Activated naive CD8-positive, alpha-beta T cell (primary cell): ENCODE measurements around the gene CPNE5.

Source experiments
- H3K27ac Mint-ChIP-seq: one replicate; pipeline ENCODE4 v1.8.0; 2021; ENCODE audit warnings: mixed read lengths
- H3K27me3 Mint-ChIP-seq: one replicate; pipeline ENCODE4 v1.8.0; 2021; ENCODE audit warnings: mixed read lengths
- H3K36me3 Mint-ChIP-seq: one replicate; pipeline ENCODE4 v1.8.0; 2021; ENCODE audit warnings: mixed read lengths
- H3K4me1 Mint-ChIP-seq: one replicate; pipeline ENCODE4 v1.8.0; 2021; ENCODE audit warnings: low read depth, mixed read lengths
- H3K4me3 Mint-ChIP-seq: one replicate; pipeline ENCODE4 v1.8.0; 2021; ENCODE audit warnings: mild to moderate bottlenecking, mixed read lengths
- H3K9me3 Mint-ChIP-seq: one replicate; pipeline ENCODE4 v1.8.0; 2021; ENCODE audit warnings: low read depth, mixed read lengths

CPNE5 gene

GRCh38 chr6:36762123-36762522 lies 77.1 kb downstream of the CPNE5 start:
- Mint-ChIP-seq H3K36me3 (no peaks in the 10 kb centered on the region), H3K27me3 (no peaks in the 10 kb centered on the region), H3K9me3 (no peaks in the 10 kb centered on the region), H3K4me3 (no peak overlapping the region), H3K4me1 (peaks cover 18% of the 10 kb centered on the region), H3K27ac (no peak overlapping the region)

GRCh38 chr6:36760685-36761435 lies 78.4 kb downstream of the CPNE5 start:
- Mint-ChIP-seq H3K4me1 (peaks cover 24% of the 10 kb centered on the region), H3K27ac (no peak overlapping the region), H3K36me3 (no peaks in the 10 kb centered on the region), H3K9me3 (no peaks in the 10 kb centered on the region), H3K27me3 (no peaks in the 10 kb centered on the region), H3K4me3 (no peak overlapping the region)

GRCh38 chr6:36759148-36759759 lies 80.0 kb downstream of the CPNE5 start:
- Mint-ChIP-seq H3K4me3 (no peak overlapping the region), H3K27ac (no peak overlapping the region), H3K27me3 (no peaks in the 10 kb centered on the region), H3K4me1 (peaks cover 38% of the 10 kb centered on the region), H3K36me3 (no peaks in the 10 kb centered on the region), H3K9me3 (no peaks in the 10 kb centered on the region)

- H3K9me3 Mint-ChIP-seq: no peaks in the 10 kb centered on the region
- H3K27ac Mint-ChIP-seq: no peak overlapping the region
- H3K27me3 Mint-ChIP-seq: no peaks in the 10 kb centered on the region
- H3K36me3 Mint-ChIP-seq: no peaks in the 10 kb centered on the region
- no peak overlapping the region for H3K4me3 Mint-ChIP-seq
- peaks cover 43% of the 10 kb centered on the region for H3K4me1 Mint-ChIP-seq
Observed at GRCh38 chr6:36758516-36759147, 80.6 kb downstream of the CPNE5 start.

GRCh38 chr6:36757943-36758508 lies 81.2 kb downstream of the CPNE5 start:
- no peaks in the 10 kb centered on the region for H3K9me3 Mint-ChIP-seq
- H3K4me1 Mint-ChIP-seq: peaks cover 47% of the 10 kb centered on the region
- no peaks in the 10 kb centered on the region for H3K36me3 Mint-ChIP-seq
- peak overlapping the region; percentile 80 for H3K27ac Mint-ChIP-seq
- no peaks in the 10 kb centered on the region for H3K27me3 Mint-ChIP-seq
- no peak overlapping the region for H3K4me3 Mint-ChIP-seq

GRCh38 chr6:36757206-36757605 lies 82.0 kb downstream of the CPNE5 start:
- Mint-ChIP-seq H3K27me3 (no peaks in the 10 kb centered on the region), H3K27ac (peak overlapping the region; percentile 80), H3K36me3 (no peaks in the 10 kb centered on the region), H3K4me1 (peaks cover 53% of the 10 kb centered on the region), H3K4me3 (no peak overlapping the region), H3K9me3 (no peaks in the 10 kb centered on the region)

- Mint-ChIP-seq H3K36me3 (no peaks in the 10 kb centered on the region), H3K9me3 (no peaks in the 10 kb centered on the region), H3K4me3 (peak overlapping the region; percentile 43), H3K4me1 (peaks cover 54% of the 10 kb centered on the region), H3K27ac (peak overlapping the region; percentile 80), H3K27me3 (no peaks in the 10 kb centered on the region)
Observed at GRCh38 chr6:36756786-36757185, 82.5 kb downstream of the CPNE5 start.

GRCh38 chr6:36755435-36756348 lies 83.6 kb downstream of the CPNE5 start:
- H3K27ac Mint-ChIP-seq: peak overlapping the region; percentile 97

GRCh38 chr6:36754582-36755434 lies 84.4 kb downstream of the CPNE5 start:
- Mint-ChIP-seq H3K27me3 (no peaks in the 10 kb centered on the region), H3K9me3 (no peaks in the 10 kb centered on the region), H3K4me3 (peak overlapping the region; percentile 72), H3K36me3 (no peaks in the 10 kb centered on the region), H3K4me1 (peaks cover 55% of the 10 kb centered on the region), H3K27ac (peak overlapping the region; percentile 97)

More at GRCh38 chr6:36755435-36756348, 83.6 kb downstream of the CPNE5 start:
- H3K4me3 Mint-ChIP-seq: peak overlapping the region; percentile 72
- no peaks in the 10 kb centered on the region for H3K36me3 Mint-ChIP-seq
- peaks cover 55% of the 10 kb centered on the region for H3K4me1 Mint-ChIP-seq
- H3K27me3 Mint-ChIP-seq: no peaks in the 10 kb centered on the region
- H3K9me3 Mint-ChIP-seq: no peaks in the 10 kb centered on the region

GRCh38 chr6:36753671-36754405 lies 85.4 kb downstream of the CPNE5 start:
- Mint-ChIP-seq H3K27me3 (no peaks in the 10 kb centered on the region), H3K4me3 (no peak overlapping the region)

GRCh38 chr6:36752886-36753506 lies 86.2 kb downstream of the CPNE5 start:
- Mint-ChIP-seq H3K9me3 (no peaks in the 10 kb centered on the region), H3K36me3 (peaks cover 4% of the 10 kb centered on the region), H3K4me1 (peaks cover 52% of the 10 kb centered on the region), H3K27ac (no peak overlapping the region), H3K27me3 (no peaks in the 10 kb centered on the region), H3K4me3 (no peak overlapping the region)

More at GRCh38 chr6:36753671-36754405, 85.4 kb downstream of the CPNE5 start:
- Mint-ChIP-seq H3K36me3 (peaks cover 4% of the 10 kb centered on the region), H3K27ac (peak overlapping the region; percentile 34), H3K9me3 (no peaks in the 10 kb centered on the region), H3K4me1 (peaks cover 54% of the 10 kb centered on the region)

GRCh38 chr6:36752187-36752885 lies 86.9 kb downstream of the CPNE5 start:
- H3K4me3 Mint-ChIP-seq: no peak overlapping the region
- H3K27me3 Mint-ChIP-seq: no peaks in the 10 kb centered on the region
- peak overlapping the region; percentile 37 for H3K27ac Mint-ChIP-seq
- H3K9me3 Mint-ChIP-seq: no peaks in the 10 kb centered on the region
- peaks cover 47% of the 10 kb centered on the region for H3K4me1 Mint-ChIP-seq
- H3K36me3 Mint-ChIP-seq: peaks cover 4% of the 10 kb centered on the region
